Measurements from ENCODE around the gene ZNF69. TPM values are rescaled to one million over a fixed set of nuclear protein-coding genes. Genes with fewer than 3 reads are reported as not detected.
"Not testable (repeated sequence)": the region's sequence is repeated elsewhere in the genome, so short reads cannot be mapped to it uniquely, and the experiment has no call there.

The ZNF69 gene
- total RNA-seq, 1 experiment from 2014 or later: not detected

- H3K27me3 Mint-ChIP-seq (ENCODE audit: insufficient read depth, unreplicated experiment): no peaks in the 10 kb centered on the region
- no peak for TF ChIP-seq CTCF (IDR thresholded peaks at IDR 0.05; ENCODE audit: unreplicated experiment)
- no peak overlapping the region for H3K4me3 Mint-ChIP-seq (ENCODE audit: unreplicated experiment)
- POLR2A ChIA-PET: no interaction called here
- CTCF ChIA-PET: no interaction called here
- H3K36me3 Mint-ChIP-seq (ENCODE audit: insufficient read depth, unreplicated experiment): no peaks in the 10 kb centered on the region
- no peaks in the 10 kb centered on the region for H3K4me1 Mint-ChIP-seq (ENCODE audit: insufficient read depth, unreplicated experiment)
- intact Hi-C loops (cut with micrococcal nuclease): no loop called here
- no TSS peak for BruUV-seq (replicated peaks)
- no peak overlapping the region for H3K27ac Mint-ChIP-seq (ENCODE audit: low read depth, unreplicated experiment)
- peaks cover 20% of the 10 kb centered on the region for H3K9me3 Mint-ChIP-seq (ENCODE audit: unreplicated experiment)
- DNase-seq (ENCODE audit: unreplicated experiment): no peak
Observed at GRCh38 chr19:11902228-11902627, 14.6 kb downstream of the ZNF69 start.

- CTCF ChIA-PET: interaction anchor here (1.8 kb wide), 1 partner anchor 18 kb away, joined by 4 read pairs; no protein-coding TSS in a partner anchor
Observed at GRCh38 chr19:11905928-11906327, 18.3 kb downstream of the ZNF69 start.

GRCh38 chr19:11911937-11912336 lies 24.4 kb downstream of the ZNF69 start:
- H3K27ac Mint-ChIP-seq (ENCODE audit: low read depth, unreplicated experiment); H3K27me3 Mint-ChIP-seq (ENCODE audit: insufficient read depth, unreplicated experiment); POLR2A ChIA-PET; H3K4me3 Mint-ChIP-seq (ENCODE audit: unreplicated experiment); H3K36me3 Mint-ChIP-seq (ENCODE audit: insufficient read depth, unreplicated experiment); DNase-seq (ENCODE audit: unreplicated experiment); CTCF ChIA-PET; BruUV-seq (replicated peaks); intact Hi-C loops (cut with micrococcal nuclease); H3K4me1 Mint-ChIP-seq (ENCODE audit: insufficient read depth, unreplicated experiment): not testable (repeated sequence)
- peaks cover 16% of the 10 kb centered on the region for H3K9me3 Mint-ChIP-seq (ENCODE audit: unreplicated experiment)

More at GRCh38 chr19:11905928-11906327, 18.3 kb downstream of the ZNF69 start:
- Mint-ChIP-seq H3K9me3 (ENCODE audit: unreplicated experiment) (peaks cover 20% of the 10 kb centered on the region), H3K27ac (ENCODE audit: low read depth, unreplicated experiment) (no peak overlapping the region), H3K4me1 (ENCODE audit: insufficient read depth, unreplicated experiment) (no peaks in the 10 kb centered on the region), H3K4me3 (ENCODE audit: unreplicated experiment) (no peak overlapping the region), H3K27me3 (ENCODE audit: insufficient read depth, unreplicated experiment) (no peaks in the 10 kb centered on the region), H3K36me3 (ENCODE audit: insufficient read depth, unreplicated experiment) (peaks cover 5% of the 10 kb centered on the region)
- POLR2A ChIA-PET: interaction anchor here (0.9 kb wide), 1 partner anchor 82 kb away, joined by 3 read pairs; no protein-coding TSS in a partner anchor
- TF ChIP-seq CTCF (IDR thresholded peaks at IDR 0.05; ENCODE audit: unreplicated experiment): no peak
- intact Hi-C loops (cut with micrococcal nuclease): no loop called here
- no TSS peak for BruUV-seq (replicated peaks)
- DNase-seq (ENCODE audit: unreplicated experiment): no peak

GRCh38 chr19:11914417-11915051 lies 27.0 kb downstream of the ZNF69 start:
- peaks cover 21% of the 10 kb centered on the region for H3K9me3 Mint-ChIP-seq (ENCODE audit: unreplicated experiment)
- H3K27ac Mint-ChIP-seq (ENCODE audit: low read depth, unreplicated experiment); H3K36me3 Mint-ChIP-seq (ENCODE audit: insufficient read depth, unreplicated experiment); H3K4me1 Mint-ChIP-seq (ENCODE audit: insufficient read depth, unreplicated experiment); BruUV-seq (replicated peaks); H3K27me3 Mint-ChIP-seq (ENCODE audit: insufficient read depth, unreplicated experiment); intact Hi-C loops (cut with micrococcal nuclease); POLR2A ChIA-PET; H3K4me3 Mint-ChIP-seq (ENCODE audit: unreplicated experiment); DNase-seq (ENCODE audit: unreplicated experiment): not testable (repeated sequence)
- CTCF ChIA-PET: interaction anchor here (1.0 to 2.2 kb wide), 2 partner anchors 9 to 226 kb away, joined by 3 to 7 read pairs; no protein-coding TSS in a partner anchor

GRCh38 chr19:11921852-11922495 lies 34.4 kb downstream of the ZNF69 start:
- Mint-ChIP-seq H3K4me3 (ENCODE audit: unreplicated experiment) (no peak overlapping the region), H3K4me1 (ENCODE audit: insufficient read depth, unreplicated experiment) (peaks cover 16% of the 10 kb centered on the region), H3K27ac (ENCODE audit: low read depth, unreplicated experiment) (no peak overlapping the region), H3K9me3 (ENCODE audit: unreplicated experiment) (peaks cover 8% of the 10 kb centered on the region), H3K27me3 (ENCODE audit: insufficient read depth, unreplicated experiment) (no peaks in the 10 kb centered on the region), H3K36me3 (ENCODE audit: insufficient read depth, unreplicated experiment) (no peaks in the 10 kb centered on the region)
- ChIA-PET POLR2A (interaction anchor here (0.9 to 4.8 kb wide), 3 partner anchors 66 to 219 kb away, joined by 4 to 67 read pairs (median 42); partner anchors contain the start of gene ZNF20), CTCF (interaction anchor here (0.6 to 6.3 kb wide), 10 partner anchors 12 to 844 kb away, joined by 3 to 142 read pairs (median 3); partner anchors contain the start of genes ZNF20 and ZNF491)
- TF ChIP-seq CTCF (IDR thresholded peaks at IDR 0.05; ENCODE audit: unreplicated experiment): no peak
- DNase-seq (ENCODE audit: unreplicated experiment): no peak
- intact Hi-C loops (cut with micrococcal nuclease): no loop called here
- no TSS peak for BruUV-seq (replicated peaks)
